T follicular helper cell (primary cell): ENCODE measurements around the gene LRRC7.
"Not testable (repeated sequence)": the region's sequence is repeated elsewhere in the genome, so short reads cannot be mapped to it uniquely, and the experiment has no call there.

Source experiments
- DNase-seq: peaks from one replicate; pipeline ENCODE4 v3.0.0-alpha.2; 2020; ENCODE audit warnings: low read depth

Gene LRRC7

DNA sequence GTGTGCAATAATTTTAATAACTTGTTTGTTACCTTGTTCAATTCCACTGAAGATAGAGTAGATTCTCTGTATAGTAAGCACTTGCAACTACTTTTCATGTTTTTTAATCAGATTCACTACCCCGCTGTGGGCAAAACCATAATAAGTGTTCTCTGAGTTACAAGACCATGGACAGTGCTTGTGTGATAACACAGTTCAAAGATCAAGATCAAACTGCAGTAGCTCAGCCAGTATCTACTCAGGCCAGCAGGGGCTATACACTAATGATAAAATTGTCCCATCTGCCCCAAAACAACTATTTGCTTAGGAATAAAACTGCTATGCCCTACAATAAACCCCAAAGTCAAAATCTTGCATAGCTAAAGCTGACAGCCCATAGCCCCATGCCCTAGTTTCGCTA is 129.6 kb downstream of the LRRC7 start:
- DNase-seq, result no peak

DNA sequence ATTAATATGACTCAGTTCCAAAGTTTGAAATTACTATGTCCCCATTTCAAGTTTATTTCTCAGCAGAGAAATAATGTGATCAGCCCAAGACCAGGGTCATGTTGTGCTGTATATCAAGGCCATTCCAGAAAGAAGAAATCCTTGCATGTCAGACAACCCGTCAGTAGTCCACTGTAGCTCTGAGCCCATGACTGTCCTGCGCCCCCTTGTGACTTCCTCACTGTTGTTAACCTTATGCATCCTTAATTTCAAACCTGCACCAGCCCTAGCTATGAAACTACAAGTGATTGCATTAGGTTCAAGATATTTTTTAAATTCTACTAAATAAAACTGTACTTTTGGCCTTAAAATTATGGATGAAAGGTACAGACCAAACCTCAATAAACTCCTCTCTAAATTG is 133.0 kb downstream of the LRRC7 start:
- DNase-seq, result no peak

DNA sequence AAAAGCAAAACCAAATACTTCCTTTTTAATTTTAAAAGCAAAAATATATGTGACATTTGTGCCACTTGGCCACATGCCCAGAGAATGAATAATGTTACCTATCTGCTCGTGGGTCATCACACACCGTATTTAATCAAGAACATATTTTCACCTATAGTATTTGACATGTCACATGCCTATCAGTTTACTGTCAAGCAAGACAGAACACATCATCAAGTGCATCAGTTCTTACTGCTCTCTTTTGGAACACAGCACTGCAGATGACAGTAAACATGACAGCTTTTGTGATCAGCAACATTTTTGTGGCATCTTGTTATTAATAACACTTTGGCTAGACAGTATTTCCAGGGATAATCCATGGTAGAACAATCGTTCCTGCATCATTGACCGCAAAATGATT is 134.4 kb downstream of the LRRC7 start:
- DNase-seq, result no peak

DNA sequence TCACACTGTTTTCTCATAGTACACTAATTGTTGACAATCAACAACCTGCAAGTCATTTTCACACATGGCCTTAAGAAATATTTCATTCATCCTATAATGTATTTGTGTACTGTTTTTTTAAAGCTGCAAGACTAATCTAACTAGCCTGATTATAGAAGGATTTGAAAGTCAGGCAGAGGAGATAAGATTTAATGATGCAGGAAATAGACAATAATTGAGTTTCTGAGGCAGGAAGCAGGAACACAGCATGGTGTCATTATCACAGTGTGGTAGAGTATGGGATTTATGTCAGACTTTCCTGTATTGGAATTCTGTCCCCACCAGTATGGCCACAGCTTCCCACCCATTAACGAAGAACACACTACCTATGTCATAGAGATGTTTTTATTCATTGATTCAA is 138.8 kb downstream of the LRRC7 start:
- DNase-seq, result no peak

DNA sequence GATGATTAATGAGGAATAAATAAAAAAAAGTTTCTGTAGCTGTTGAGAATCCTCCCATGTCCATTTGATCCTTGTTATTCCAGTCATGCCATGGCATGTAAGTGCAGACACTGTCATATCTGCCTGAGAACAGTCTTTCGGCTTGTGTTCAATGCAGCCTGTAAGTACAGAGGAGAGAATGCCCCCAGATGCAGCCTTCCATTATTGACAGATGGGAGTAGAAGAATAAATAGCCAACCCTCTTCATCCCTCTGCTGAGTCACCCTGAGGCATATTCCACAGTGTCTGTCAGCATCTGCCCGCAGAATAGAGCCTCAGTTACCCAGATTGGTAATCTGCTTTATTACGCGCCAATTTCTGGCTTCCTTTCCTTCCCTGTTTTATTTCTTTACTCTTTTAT is 139.4 kb downstream of the LRRC7 start:
- no peak for DNase-seq

DNA sequence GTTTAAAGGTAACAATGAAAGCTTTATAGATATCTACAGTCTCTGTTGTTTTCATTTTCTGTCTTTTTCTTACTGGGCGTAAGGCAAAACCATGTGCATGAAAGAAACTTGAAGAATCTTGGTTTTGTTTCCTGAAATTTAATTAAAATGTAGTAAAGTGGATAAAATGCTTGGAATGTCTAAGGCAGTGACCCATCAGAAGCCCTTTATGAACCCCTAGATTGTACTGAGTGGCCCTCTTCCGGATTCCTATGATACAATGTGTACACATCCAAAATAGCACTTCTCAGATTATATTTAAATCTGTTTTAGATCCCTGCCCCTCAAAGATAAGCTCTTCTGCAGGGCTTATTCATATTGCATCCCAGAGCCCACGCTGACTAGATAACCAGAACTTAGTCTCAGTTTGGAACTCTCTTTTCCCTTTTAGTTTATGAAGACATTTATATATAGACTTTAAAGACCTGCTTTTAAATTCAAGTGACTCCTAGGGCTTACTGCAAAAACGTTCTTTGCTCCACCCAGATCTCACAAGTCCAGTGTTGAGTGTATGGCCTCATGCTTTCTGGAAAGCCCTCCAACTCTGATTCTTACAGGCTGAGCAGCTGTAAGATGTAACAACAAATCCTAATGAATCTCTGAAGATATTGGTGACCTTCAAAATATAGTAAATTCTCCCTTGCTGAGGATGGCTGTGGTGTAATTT is 142.9 kb downstream of the LRRC7 start:
- no peak for DNase-seq

DNA sequence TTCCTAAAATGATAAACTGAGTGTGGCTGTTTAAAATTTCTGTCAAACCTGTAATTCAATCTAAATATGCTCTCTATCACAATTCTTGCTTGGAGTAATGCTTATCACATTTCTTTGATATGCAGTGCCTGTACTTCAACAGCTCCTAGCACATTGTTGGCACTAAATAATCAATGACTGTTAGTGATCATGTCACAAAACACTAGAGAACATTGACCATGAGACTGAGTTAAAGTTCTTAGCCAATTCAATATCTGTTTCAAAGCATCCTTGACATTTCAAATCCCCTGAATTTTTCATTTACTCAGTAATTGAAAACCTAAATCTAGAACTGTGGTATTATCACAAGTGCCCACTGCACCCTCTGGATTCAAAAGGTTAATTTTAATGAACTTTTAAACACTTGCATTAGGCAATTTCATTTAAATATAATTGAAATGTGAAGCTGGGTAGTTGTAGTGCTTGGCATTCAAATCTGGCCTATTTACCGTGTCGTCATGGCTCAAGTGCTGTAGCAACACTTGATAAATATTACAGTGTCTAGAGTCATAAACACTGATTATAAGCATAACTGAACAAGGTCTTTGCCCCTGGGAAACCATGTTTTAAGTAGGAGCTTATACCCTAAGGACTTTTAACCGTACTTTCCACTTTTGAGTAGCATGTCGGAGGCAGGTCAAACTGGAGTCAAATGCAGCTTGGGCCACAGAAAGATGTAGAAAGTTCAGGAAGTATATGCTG is 143.6 kb downstream of the LRRC7 start:
- no peak for DNase-seq

DNA sequence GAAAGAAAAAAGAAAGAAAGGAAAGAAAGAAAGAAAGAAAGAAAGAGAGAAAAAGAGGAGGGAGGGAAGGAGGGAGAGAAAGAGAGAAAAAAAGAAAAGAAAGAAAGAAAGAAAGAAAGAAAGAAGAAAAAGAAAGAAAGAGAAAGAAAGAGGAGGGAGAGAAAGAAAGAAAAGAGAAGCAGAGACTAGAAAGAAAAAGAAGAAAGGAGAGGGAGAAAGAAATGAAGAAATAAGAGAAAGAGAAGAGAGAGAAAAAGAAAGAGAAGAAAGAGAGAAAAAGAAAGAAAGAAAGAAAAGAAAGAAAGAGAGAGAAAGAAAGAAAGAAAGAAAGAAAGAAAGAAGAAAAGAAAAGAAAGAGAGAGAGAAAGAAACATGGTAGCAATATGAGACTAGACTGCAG is 150.1 kb downstream of the LRRC7 start:
- DNase-seq, result not testable (repeated sequence)

DNA sequence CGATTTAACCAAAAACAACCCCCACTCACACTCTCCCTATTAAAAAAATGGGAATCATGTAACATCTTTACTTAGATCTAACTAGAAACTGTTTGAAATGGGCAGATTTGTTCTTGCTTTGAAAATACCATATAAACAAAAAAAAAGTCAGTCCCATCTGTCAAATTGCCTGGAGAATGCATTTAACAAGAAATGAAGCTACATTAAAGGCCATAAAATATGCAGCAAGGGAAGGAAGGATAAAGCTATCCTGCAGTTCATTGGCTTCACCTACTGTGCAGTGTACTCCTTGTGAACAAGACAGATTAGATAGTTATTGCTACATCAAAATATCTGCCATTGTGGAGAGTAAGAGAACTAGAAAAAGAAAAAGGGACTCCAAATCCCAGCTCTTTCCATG is 160.5 kb downstream of the LRRC7 start:
- DNase-seq, result no peak

DNA sequence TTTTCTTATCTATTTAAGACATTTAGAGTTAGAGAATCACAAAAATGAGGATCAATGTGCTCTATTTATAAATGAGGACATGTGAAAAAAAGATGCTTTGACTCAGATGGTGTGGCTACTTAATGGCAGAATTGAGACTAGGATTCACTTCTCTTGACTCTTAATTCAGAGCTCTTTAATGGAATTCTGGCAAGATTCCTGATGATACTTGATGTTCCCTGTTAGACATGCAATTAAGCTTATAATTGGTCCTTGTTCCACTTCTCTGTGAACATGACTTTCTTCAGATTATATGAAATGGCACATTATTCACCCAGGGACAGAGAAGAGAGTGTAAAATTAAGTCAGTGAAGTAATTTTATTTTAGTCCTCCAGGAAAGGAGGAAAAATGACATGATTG is 165.3 kb downstream of the LRRC7 start:
- DNase-seq, result no peak

DNA sequence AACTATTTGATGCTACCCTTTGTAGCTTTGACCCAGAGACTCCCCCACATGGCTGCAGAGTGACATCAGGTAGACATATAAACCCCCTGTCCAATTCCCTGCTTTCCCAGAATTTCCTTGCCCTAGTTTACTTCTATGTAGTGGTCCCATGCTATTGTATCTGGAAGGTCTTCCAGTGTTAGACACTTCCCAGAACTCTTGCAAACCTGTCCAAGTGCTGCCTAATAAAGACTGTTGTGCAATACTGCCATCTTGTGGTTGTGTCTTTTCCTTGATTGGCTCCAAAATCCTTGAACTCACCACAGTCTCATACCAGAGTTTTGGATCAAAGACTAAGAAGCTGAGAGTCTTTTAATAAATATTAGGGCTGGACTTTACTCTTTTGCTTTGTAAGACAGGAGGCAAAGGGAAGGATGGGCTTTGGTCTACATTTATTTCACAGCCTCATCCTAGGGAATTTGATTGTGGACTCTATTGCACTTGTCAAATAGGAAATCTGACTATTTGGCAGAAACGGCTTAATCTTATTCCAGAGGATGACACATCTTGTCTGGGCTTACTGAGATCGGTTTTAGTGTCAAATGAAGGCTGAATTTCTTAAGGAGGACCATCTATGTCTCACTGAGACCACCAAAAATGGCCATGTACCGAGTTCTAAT is 169.9 kb downstream of the LRRC7 start:
- DNase-seq, result no peak

DNA sequence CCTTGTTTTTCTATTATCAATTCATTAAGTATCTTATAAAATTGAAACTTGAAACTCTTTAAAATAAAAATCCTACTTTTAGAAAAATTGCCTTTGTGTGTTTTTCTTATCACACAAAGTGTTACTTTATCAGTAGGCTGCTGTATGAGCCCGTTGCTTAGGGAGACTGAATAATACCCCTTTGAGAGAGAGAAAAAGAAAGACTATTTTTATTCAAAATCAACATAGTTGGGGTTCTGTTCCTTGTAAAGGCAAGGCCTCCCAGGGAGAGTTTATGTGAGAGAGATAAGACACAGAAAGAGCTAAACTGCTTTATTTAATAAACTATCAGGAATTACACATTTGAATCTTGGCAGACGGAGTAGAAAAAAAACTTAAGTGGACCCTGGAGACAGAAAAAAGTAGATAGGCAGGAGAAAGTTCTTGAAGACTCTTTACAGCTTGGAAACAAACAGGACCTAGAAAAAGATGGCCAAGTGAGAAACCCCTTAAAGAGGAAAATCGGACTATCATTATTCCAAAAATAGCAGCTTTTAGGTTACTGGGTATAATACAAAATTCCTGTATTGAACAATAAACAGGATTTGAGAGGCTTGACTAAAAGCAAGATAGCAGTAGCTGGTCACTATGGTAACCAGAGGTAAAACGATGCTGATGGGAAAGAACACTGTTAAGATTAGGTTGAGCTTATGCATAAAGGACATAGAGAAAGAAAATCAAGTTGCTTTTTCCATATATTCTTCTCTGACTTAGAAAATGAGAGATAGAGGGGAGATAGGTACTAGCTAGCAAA is 170.9 kb downstream of the LRRC7 start:
- no peak for DNase-seq

DNA sequence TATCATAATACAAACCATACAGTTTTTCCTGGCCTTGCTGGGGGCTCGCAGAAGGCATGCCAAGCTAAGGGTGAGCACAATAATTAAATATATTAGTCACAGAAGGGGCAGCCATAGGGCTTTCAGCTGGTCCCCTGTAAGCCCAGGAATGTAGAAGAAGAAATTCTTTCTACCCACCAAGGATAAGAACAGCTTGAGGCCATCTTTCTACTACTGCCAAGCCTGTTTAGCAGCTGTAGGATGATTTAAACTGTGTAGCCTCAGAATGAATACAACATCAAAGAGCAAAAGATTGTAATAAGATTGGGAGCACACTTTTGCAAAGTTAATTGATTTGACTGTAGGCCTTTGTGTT is 171.5 kb downstream of the LRRC7 start:
- no peak for DNase-seq

DNA sequence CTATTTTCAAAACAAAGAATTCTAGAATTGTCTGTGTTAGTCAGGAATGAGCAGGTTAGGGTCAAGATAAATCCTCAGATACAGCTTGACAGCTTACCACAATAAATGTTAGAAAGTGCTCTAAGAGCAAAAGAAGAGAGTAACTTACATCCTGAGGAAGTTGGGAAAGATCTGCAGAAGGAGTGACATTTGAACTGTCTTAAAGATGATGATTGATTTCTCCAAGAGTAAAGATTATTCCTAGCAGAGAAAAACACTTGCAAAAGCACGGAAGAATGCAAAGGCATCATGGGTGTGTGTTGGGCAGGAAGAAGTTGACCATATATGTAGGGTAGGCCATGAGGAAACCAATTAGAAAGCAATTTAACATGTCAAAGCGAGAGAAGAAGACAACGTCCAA is 175.4 kb downstream of the LRRC7 start:
- no peak for DNase-seq

DNA sequence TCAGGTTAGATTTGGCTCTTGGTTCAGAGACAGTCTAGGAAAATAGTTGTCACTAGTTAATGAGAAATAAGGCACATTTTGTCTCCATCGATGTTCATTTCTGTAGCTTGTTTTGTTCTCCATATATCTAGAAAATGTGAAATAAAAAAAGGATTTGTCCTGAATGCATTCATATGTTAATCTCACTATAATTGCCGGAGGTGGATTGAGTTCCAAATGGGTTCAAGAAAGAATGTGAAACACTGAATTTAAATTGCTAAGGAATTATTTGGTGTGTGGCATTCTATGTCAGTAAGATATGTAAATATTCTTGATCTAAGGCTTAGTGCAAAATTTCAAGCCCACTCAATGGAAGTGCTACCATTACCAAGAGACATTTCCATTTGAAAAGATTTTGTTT is 176.7 kb downstream of the LRRC7 start:
- DNase-seq, result no peak

DNA sequence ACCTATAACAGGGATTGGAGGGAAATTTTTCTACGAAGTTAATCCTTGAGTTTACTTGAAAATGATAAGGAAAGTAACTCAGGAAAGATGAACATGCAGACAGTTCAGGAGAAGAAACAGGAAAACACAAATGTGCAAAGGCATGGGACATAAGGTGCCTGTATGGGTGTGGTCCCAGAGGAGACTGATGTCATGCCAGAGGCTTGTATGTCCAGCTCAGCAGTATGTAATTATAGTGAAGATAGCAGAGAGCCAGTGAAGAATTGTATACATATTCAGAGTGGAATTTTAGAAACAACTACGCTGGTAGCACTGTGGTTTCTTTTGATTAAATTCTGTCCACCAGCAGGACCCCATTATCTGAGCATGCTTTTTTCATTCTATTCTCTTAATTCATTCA is 179.5 kb downstream of the LRRC7 start:
- DNase-seq, result no peak

DNA sequence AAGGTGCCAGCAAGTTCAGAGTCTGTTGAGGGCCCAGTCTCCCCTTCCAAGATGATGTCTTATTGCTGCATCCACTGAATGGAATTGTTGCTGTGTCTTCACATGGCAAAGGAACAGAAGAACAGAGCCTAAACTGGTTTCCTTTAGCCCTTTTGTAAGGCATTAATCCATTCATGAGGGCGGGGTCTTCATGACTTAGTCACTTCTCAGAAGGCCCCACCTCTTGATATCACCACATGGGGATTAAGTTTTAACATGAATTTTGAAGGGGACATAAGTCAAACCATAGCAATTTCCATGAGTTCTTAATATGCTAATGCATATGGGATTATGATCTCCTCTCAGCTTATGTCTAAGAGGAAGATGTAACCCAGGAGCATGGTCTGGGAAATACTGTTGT is 182.9 kb downstream of the LRRC7 start:
- DNase-seq, result no peak

DNA sequence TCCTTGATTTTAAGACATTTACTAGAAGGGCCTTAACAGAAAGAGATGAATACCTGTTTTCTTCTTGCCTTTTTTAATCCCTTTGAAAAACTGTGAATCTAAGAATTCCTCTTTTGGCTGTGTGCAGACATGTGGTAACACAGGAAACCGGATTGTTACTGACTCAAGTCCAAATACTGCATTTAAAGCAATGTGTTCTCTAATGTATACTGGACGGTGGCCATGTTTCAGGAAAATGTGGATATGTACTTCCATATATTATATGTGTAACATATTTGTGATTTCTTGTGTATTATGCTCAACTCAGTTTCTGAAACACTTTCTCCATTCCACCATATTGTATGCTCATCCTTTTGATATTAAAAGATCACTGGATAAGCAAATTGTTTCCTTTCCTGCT is 185.1 kb downstream of the LRRC7 start:
- DNase-seq, result no peak

DNA sequence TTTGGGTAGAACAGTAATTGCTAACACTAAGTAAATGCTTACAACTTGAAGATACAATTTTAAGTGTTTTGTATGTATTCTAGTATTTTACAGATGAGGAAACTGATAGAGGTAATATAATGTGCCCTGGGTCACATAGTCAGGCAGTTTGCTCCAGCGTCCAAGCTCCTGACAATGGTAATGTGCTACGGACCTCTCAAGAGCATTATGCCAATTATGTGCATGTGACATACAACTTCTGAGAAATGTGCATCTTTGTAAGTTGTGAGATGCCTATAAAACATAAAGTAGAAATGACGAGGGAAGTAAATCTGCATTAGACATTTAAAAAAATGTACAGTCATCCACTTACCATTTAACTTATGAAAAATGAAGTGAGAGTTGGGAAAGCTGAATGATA is 186.8 kb downstream of the LRRC7 start:
- no peak for DNase-seq

DNA sequence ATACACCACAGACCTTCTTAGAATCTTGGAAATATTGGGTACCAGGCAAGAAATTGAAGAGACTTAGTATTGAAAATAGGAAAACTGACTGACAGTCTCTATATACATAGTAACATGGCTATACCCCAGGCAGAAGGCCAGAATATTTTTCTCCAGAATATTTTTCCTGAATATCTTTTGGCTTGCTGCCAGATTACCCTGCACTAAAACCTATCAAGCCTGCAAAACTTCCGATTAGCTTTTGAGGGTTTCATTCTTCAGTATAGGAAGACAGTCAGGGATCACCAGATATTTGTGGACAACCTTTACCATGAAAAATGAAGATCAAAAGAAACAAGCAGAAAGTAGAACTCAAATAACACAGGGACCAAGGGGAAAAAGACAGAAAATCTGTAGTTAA is 187.9 kb downstream of the LRRC7 start:
- DNase-seq, result no peak

DNA sequence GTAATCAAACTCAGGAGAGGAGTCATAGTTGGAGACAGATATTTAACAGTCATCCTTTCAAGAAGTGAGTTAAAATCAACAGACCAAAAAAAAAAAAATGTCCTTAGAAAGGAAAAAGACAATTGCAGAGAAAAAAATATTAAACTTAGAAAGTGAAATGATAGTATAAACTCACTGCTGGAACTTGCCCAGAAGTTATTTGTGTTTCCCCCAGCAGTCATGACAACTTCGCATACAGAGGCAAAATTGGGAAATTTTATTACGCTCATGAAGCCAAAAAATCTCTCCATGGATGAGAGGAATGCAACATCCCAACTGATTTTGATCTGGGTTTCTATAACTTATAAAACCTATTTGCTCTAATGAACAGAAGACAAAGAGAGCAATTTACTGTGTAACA is 198.2 kb downstream of the LRRC7 start:
- no peak for DNase-seq

DNA sequence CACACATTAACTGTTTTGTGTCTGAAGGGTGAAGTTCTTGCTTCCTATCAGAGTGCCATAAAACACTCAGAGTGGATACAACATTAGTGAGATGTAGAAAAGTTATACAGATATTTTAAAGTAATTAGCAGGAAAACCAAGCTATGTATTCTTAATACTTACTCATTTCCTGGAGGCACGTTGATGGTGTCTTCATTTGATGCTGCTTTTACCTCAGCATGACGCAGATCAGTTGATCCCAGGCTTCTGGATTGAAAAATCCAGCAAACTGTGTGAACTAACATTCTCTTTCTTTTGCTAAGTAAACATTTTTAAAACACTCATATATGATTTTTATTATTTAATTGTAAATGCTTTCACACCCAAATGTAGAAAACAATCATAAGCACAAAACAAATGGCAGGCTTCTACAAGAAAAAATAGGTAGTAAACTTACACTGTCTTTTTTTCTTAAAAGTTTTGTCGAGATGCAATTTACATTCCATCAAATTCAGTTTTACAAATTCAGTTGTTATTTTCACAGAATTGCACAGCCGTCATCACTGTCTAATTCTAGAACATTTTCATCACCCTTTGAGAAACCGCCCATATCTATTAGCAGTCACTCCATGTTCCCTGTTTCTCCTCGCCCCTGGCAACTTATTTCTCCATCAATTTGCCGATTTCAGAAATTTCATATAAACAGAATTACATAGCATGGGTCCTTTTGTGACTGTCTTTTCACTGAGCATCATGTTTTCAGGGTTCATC is 198.9 kb downstream of the LRRC7 start:
- no peak for DNase-seq
